ENCODE measurements around the gene PSMD5.
"Not testable (repeated sequence)": the region's sequence is repeated elsewhere in the genome, so short reads cannot be mapped to it uniquely, and the experiment has no call there.

The PSMD5 gene

DNA sequence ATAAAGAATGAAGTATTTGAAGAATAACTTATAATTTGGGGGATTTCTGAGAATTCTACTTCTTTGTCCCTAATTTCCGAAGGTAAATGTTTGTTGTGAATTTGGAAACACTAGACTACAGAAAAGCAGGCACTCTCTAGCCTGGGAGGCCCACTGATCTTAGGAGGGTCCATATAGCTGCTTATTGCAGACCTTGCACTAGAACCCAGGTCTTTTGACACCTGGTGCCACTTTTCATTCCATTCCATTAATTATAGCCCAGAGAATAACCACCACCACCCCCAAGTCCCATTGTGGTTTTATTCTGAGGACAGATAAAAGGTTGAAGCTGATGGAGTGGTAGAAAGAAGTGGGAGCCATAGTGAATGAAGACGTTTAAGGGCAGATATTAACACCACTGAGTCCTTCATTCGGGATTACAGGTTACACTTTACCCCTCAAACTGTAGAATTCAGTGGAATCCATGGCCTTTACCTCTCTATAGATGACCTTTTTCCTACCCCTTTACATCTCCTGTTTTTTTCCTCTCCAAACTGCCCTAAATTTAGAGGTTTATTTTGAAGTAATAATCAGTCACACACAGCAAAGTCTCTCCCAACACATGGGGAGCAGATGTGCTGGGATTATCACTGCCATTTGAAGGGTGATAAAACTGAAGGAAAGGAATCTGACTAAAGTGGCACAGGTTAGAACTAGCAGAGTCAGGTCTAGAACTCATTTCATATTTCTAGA lies 12.0 kb upstream of the PSMD5 start:
- DNase-seq (ENCODE audit: low read depth) = no peak

DNA sequence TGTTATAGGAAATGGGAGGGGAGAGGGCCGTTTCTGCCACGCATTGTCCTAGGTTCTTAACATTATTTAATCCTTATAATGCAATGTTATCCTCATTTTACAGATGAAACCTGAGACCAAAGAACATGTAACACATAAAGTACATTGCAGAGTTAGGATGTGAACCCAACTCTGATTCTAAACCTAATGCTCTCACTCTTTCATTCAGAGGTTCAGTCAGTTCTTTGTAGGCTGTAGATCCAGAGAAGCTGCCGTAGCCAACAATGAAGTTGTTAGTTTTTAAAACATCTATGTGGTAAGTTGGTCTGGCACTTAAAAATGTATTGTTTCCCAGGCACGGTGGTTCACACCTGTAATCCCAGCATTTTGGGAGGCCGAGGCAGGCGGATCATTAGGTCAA lies 10.5 kb upstream of the PSMD5 start:
- no peak for DNase-seq (ENCODE audit: low read depth)

DNA sequence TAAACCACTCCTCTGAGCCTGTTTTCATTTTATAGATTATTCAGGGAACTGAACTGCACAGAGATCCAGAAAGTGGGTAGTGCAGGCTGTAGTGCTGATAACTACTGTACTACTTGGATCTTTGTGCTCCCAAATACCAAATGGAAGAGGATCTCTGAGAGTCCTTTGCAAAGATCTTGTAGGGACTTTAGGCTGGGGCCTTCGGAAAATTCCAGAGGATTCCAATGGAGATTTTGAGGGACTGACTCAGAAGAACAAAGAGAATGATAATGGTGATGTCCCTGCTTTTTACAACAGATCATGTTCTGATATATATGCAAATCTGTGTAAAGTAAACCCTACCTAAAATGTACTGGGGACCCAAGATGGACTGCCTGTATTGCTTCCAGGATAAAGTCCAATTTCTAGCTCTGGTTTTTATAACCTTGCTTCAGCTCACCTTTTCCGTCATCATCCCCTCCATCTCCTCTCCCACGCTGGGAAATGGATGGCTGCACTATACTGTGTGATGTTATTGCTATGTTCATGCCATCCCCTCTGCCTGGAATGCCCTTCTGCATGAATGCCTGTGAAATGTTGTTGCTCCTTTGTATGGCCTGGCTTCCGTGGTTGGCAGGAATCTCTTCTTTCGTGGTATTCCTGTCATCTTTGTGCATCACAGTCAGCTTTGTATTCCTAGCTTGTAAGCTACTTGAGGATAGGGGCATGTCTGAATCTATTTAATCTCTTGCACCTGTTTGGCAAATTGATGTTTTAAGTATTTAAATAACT lies 9.7 kb upstream of the PSMD5 start:
- no peak for DNase-seq (ENCODE audit: low read depth)

DNA sequence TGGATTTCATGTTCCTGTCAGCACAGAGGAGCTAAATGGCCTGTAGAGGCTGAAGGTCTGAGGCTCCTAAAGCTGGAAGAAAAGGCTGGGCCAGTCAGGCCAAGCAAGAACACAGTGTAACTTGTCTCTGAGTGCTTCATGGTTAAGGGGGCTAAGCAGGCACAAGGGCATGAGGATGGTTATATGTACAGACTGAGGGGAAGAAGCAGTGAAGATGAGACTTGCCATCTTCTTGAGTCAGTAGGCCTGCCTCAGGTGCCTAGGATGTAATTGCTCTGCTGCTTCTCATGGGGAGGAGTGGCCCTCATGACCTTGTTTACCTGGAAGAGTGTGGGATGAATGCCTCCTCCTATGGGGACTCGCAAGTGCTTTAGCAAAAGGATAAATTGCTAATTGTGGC lies 8.7 kb upstream of the PSMD5 start:
- DNase-seq (ENCODE audit: low read depth) = no peak

DNA sequence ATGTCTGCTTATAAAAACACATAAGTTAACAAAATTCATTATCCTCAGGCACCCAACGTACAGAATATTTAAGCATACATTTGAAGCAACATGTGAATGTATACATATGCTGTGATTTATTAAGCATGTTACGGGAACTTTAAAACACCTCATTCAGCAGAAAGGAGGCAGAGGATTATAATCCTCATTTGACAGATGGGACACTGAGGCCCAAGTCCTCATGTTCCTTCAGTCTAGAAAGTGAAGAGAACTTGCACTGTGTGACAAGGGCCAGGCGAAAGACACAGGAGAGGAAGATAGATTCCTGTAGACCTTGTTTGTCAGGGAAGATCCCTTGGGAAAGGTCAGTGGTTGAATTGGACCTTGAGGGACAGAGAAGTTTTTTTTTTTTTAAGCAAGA lies 7.6 kb upstream of the PSMD5 start:
- no peak for DNase-seq (ENCODE audit: low read depth)

DNA sequence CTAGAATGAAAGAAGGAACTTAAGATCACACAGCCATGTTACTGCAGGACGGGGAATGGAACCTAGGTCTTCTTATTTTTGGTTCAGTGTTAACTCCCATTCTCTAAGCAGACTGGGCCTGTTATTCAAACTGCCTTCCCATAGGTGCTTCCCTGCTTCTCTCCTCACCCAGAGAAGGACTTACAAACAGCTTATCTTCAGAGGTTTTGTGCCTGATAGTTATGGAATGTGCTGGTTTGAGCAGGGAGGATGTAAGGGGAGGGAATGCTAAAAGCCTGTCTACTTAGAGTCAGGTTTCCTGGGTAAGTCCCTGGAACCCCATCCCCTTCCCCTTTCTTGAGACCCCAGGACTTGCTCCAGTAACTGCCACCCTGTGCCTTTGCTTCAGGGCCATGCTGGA lies 4.2 kb upstream of the PSMD5 start:
- no peak for DNase-seq (ENCODE audit: low read depth)

DNA sequence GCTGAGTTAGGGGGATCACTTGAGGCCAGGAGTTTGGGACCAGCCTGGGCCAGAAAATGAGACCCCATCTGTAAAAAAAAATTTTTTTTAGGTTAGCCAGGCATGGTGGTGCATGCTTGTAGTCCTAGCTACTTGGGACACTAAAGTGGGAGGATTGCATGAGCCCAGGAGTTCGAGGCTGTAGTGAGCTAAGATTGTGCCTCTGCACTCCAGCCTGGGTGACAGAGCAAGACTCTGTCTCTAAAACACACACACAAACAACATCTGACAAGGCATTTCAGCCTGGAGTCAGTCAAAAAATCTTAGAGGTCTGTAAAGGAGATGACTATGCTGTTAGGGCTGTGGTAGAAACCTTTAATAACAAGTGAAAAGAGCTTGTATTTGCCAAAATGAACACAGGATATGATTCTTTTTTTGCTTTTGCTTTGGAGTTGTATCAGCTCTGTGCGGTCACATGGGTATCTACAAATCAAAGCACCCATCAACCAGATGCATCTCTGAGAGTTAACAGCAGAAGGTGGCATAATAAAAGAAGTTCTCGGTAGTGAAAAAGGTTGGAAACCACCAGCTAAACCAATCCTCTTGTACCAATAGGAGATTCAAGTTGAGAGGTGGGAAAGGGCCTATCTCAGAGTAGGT lies 3.6 kb upstream of the PSMD5 start:
- no peak for DNase-seq (ENCODE audit: low read depth)

DNA sequence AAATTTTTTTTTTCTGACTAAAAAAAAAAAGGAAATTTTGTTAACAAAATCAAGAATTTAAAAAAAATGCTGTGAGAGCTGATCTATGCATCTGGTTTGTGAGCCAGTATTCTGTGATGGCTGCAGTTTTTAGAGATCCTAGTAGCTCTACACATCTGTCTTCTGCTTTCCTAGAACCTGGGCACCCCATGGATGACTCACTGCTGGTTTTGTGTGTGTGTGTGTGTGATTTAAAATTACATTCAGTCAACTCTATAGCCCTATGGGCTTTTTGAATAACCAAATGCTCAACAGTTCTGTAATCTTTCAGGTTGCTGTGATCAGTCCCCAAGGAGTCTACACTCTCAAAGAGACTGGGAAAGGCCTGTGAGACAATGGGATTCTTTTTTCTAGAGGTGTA lies 2.5 kb upstream of the PSMD5 start:
- no peak for DNase-seq (ENCODE audit: low read depth)

DNA sequence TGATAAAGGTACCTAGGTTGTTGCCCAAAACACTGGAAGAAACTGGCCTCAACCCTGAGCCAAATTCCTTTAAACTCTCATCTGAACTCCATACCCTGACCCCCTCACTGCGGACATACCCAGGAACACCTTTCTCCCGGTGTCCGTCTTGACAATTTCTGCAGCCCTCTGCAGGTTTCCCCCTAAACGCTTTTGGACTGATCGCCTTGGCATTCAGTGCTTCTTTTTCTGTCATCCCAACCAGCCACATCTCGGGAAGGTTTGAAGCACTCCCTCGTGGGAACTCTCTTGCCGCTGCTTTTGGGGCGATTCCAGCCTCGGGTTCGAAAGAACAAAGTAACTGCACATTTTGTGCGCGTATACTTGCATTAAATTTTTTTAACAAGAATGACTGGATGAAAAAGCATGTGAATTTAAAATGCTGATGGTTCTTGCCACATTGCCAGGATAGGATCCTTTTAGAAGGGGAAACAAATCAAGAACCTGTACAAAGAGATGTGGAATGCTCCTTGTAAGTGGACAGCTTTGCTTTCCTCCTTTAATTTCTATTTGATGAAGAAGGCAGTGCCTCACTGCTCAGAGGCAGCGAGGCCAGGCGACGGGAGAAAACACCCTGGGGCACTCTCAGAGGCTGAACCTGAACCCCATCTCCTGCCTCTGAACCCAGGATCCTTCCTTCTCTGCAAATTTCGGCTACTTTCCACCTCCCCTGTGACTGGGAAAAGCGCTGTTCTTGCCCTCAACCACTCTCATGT lies 615 bp downstream of the PSMD5 start:
- no peak for DNase-seq (ENCODE audit: low read depth)

DNA sequence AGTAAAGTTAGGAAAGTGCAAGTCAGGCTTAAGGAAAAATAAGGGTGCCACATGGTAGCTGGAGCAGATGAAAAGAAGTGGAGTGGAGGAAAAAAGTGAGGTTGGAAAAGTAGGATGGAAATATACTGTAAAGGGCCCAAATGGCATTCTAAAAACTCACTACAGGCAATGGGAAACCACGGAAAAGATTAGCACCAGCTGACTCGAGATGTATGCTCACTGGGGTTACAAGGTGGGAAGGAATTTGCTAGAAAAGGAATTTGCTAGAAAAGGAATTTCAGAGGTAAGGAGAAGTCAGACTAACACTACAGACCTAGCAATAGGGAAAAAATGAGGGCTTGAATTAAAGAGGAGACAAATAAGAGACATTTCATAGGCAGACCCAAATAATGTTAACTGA lies 3.6 kb downstream of the PSMD5 start:
- DNase-seq (ENCODE audit: low read depth) = no peak

DNA sequence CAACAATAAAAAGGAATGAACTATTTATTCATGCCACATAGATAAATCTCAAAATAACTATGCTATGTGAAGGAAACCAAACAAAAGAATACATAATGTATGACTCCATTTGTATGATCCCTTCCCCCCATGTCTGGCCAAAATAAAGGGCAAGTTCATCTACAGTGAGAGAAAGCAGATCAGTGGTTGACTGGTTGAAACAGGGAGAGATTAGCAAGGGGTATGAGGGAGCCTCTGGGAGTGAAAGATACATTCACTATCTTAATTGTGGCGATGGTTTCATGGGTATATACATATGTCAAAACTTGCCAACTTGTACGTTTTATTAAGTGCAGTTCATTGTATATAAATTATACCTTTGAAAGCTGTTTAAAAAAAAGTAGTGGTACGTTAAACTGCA lies 4.8 kb downstream of the PSMD5 start:
- no peak for DNase-seq (ENCODE audit: low read depth)

DNA sequence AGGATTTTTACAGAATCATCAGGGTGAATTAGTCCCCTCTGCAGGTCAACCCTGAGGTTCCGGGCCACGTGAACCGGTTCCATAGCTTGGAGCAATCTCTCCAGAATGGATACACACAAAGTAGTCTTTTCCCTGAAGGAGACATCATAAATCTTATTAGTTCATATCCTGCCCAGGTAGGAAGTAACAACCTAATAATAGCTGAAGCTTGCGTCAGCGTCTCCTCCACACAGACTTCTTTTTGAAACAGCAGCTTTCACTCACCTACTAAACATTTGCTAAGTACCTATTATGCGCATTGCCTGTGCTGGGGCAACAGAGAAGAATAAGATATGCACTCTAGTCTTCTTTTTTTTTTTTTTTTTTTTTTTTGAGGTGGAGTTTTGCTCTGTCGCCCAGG lies 9.4 kb downstream of the PSMD5 start:
- DNase-seq (ENCODE audit: low read depth) = no peak

DNA sequence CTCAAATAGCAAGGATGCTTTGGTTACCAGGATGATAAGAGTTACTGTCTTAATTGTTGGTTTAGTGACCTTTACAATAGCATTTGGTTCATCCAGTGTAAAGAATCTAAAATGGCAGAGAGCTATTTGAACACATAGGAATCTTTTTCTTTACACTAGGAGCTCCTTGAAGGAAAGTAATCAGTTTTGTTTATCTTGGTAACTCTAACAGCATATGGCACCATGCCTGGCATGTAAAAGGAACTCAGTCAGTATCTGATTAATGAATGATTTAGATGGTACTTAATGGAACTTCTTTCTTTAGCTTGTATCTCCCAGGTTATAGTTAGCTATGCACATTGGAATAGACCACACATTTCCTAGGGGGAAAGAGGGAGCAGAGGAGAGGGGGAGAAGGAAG lies 9.9 kb downstream of the PSMD5 start:
- no peak for DNase-seq (ENCODE audit: low read depth)

DNA sequence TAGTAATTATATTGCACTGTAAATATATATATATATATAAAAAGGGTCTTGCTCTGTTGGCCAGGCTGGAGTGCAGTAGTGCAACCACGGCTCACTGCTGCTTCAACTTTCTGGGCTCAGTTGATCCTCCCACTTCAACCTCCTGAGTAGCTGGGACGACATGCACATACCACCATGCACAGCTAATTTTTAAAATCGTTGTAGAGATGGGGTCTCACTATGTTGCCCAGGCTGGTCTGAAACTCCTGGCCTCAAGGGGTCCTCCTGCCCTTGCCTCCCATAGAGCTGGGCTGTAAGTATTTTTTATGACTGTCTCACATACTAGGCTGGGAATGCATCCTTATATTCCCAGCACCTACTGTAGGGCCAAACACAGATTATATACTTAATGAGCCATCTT lies 11.9 kb downstream of the PSMD5 start:
- no peak for DNase-seq (ENCODE audit: low read depth)

DNA sequence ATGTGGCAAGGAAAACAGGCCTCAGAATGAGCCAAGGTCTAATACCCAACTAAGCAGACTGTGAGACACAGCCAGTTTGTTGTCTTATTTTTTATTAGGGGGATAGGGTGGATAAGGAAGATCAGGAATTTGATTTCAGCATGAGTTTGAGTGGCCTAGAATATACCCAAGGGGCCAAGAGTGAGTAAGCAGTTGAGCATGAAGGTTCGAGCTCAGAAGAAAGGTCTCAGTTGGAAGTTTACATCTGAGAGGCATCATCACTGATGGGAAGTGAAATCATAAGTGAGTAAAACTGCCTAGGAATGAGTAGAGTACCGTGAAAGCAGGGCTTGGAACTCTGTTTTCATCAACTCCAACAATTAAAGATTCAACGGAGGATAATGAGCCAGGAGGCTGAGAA lies 12.6 kb downstream of the PSMD5 start:
- no peak for DNase-seq (ENCODE audit: low read depth)

DNA sequence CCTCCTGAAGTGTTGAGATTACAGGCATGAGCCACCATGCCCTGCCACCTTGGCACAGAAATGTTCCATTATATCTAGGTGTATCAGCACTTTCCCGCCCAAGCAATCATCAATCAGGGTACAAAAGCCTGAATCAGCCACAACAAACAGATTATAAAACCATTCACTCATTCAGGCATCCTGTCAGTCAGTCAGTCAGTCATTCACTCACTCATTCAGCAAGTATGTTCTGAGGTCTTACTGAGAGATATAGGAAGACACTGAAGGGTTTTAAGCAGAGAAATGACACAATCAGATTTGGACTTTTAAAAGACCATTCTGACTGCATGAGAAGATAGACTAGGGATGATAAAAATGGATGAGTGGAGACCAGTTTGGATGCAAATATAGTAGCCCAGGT lies 13.1 kb downstream of the PSMD5 start:
- no peak for DNase-seq (ENCODE audit: low read depth)

DNA sequence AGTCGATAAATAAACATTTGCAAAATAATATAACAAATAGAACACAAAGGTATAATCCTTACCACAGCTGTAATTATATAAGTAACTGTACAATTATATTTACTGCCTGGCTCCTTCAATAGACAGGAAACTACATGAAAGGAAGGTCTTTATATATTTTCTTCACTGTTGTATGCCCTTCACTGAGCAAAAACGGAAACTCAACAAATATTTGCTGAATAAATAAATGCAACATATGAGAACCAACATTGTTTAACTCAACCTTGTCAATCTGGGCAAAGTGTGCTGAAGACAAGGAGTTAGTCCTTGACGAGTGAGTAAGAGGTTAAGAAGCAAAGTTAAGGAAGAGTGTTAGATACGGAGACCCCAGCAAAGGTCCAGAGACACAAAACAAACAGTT lies 22.6 kb downstream of the PSMD5 start:
- DNase-seq (ENCODE audit: low read depth) = no peak

DNA sequence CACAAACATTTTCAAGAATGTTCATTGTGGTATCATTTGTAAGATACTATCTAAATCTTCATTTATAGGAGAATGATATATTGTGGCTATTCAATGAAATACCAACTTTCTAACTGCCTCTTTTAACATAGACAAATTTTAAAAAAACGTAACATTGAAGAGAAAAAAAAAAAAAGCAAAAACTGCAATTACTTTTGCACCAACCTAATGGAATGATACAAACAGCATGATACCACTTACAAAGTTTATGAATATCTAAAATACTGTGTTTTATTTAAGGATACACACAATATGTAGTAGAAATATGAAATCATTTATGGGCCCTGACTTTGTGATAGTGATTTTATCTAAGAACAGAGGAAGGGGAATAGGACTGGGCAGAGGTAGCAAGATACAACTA lies 24.1 kb downstream of the PSMD5 start:
- DNase-seq (ENCODE audit: low read depth) = no peak

DNA sequence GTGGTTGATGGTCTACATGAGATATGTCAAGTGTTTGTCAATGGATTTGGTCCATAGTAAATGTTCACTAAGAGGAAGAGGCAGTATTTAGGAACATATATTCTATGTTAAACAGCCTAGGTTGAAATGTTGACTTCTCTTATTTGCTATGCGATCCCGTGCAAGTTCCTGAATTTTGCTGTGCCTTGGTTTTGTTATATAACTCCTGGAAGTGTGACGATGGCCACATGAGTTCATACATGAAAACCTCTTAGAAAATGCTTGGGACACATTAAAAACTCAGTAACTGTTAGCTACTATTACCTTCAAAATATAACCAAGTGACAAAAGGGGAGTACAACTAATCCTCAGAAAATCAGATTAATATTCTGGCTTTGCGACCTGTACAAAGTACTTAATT lies 27.6 kb downstream of the PSMD5 start:
- no peak for DNase-seq (ENCODE audit: low read depth)

DNA sequence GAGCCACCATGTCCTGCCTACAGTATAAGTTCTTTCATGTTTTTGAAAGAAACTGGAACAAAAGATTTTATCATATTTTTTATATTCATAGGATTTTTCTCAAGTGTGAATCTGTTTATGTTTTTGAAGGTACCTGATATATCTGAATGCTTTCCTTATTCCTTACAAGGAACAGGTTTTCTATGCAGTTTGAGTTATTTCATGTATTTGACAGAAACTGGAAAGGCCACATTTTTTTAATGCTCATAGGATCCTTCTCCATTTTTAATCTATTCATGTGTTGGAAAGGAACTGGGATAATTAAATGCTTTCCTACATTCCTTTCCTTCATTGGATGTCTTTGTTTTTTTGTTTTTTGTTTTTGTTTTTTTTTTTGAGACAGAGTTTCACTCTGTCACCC lies 33.8 kb downstream of the PSMD5 start:
- no peak for DNase-seq (ENCODE audit: low read depth)

DNA sequence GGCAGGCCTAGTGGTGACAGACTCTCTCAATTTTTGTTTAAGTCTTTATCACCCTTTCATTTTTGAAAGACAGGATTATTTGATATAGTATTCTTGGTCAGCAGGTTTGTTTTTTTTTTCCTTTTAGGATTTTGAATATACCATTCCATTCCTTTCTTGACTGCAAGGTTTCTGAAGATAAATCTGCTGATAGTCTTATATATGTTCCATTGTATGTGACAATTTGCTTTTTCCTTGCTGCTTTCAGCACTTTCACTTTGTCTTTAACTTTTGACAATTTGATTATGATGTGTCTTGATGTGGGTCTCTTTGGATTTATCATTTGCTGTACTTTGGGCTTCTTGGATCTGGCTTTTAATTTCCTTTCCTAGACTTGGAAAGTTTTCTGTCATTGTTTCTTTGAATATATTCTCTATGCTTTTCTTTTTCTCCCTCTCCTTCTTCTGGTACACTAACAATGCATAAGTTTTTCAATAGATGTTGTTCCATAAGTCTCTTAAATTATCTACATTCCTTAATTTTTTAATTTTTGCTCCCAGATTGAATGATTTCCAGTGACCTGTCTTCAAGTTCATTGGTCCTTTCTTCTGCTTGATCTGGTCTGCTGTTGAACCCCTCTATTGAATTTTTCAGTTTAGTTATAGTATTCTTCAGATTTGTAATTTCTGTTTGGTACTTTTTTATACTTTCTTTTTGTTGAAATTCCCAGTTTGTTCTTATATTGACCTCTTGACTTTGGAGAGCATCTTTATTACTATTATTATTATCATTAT lies 34.9 kb downstream of the PSMD5 start:
- DNase-seq (ENCODE audit: low read depth) = no peak

DNA sequence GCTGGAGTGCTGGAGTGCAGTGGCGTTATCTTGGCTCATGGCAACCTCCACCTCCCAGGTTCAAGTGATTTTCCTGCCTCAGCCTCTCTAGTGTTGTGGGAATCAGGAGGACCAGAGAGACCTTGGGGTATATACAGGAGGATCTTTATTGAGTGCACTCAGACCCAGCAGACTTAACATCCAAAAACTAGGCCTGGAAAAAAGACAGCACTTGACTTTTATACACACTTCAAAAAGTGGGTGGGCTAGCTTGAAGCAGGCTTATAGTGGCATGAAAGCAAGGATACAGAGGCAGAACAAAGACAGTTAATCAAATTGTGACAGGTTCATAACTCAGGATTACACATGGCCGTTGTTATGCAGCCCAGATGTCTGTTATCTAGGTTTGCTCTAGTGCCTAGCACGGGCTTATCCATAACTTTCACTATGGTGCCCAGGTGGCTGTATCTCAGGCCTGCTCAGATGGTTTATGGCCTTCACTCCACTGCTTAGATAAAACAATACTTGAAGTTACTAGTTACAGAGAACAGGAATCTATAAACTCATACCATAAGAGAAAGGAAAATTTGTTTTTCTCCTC lies 37.8 kb downstream of the PSMD5 start:
- not testable (repeated sequence) for DNase-seq (ENCODE audit: low read depth)

Measured in fibroblast of the conjunctiva (primary cell).